Choroid plexus epithelial cell (primary cell): Measurements from ENCODE around the gene COPG2.
A peak's percentile ranks its signal among the peaks of the same experiment; 100 is the strongest.
"Not testable (repeated sequence)": the region's sequence is repeated elsewhere in the genome, so short reads cannot be mapped to it uniquely, and the experiment has no call there.

Experiments
- DNase-seq: peaks from one replicate; pipeline ENCODE4 v3.0.0-alpha.2; 2010; ENCODE audit warnings: low read depth
- H3K4me3 ChIP-seq: 2 replicates; pipeline ENCODE4 v1.5.1; 2011; ENCODE audit warnings: low read depth, mild to moderate bottlenecking, control low read depth, low read length, moderate library complexity
- CTCF ChIP-seq: conservative IDR thresholded peaks from 2 replicates; pipeline ENCODE4 v1.5.1; 2011; ENCODE audit warnings: low read depth, mild to moderate bottlenecking, control low read depth, inconsistent platforms, low read length, moderate library complexity

The COPG2 gene

GRCh38 chr7:130529417-130529816, 139.1 kb downstream of the COPG2 start:
- H3K4me3 ChIP-seq = no peak overlapping the region
- no peak for TF ChIP-seq CTCF
- DNase-seq = peak; percentile 43

DNA sequence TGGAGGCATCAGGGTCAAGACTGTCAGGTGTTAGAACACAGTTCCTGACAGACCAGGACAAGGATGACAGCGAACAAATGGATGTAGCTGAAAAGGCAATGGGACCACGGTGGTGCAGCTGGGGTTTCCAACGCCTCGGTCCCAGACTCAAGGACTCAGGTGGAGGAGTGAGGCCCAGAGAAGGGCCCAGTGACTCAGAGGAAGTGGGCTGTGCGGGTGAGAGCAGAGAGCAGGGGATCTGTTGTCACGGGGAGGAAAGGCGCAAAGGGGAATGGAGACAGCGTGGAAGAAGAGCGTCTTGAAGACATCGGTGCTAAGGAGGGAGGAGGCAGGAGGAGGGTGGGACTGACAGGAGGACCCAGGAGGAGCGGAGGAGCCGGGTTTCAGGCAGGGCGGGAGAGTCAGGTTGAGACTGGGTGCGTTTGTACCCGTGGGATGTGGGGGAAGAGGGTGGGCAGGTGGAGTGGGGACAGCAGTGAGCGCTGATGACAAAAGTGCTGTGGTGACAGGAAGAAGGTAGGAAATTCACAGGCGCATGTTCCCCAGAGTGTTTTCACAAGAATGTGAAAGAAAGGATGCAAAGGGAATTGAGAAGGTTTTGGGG, 140.7 kb downstream of the COPG2 start:
- not testable (repeated sequence) for H3K4me3 ChIP-seq, DNase-seq

GRCh38 chr7:130524628-130525027, 143.9 kb downstream of the COPG2 start:
- no peak overlapping the region for H3K4me3 ChIP-seq

DNA sequence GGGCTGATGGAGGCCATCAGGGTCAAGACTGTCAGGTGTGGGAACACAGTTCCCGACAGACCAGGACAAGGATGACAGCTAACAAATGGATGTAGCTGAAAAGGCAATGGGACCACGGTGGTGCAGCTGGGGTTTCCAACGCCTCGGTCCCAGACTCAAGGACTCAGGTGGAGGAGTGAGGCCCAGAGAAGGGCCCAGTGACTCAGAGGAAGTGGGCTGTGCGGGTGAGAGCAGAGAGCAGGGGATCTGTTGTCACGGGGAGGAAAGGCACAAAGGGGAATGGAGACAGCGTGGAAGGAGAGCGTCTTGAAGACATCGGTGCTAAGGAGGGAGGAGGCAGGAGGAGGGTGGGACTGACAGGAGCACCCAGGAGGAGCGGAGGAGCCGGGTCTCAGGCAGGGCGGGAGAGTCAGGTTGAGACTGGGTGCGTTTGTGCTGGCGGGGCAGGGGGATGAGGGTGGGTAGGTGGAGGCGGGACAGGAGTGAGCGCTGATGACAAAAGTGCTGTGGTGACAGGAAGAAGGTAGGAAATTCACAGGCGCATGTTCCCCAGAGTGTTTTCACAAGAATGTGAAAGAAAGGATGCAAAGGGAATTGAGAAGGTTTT, 144.9 kb downstream of the COPG2 start:
- not testable (repeated sequence) for H3K4me3 ChIP-seq, DNase-seq

More at GRCh38 chr7:130524628-130525027, 143.9 kb downstream of the COPG2 start:
- no peak for TF ChIP-seq CTCF
- no peak for DNase-seq

DNA sequence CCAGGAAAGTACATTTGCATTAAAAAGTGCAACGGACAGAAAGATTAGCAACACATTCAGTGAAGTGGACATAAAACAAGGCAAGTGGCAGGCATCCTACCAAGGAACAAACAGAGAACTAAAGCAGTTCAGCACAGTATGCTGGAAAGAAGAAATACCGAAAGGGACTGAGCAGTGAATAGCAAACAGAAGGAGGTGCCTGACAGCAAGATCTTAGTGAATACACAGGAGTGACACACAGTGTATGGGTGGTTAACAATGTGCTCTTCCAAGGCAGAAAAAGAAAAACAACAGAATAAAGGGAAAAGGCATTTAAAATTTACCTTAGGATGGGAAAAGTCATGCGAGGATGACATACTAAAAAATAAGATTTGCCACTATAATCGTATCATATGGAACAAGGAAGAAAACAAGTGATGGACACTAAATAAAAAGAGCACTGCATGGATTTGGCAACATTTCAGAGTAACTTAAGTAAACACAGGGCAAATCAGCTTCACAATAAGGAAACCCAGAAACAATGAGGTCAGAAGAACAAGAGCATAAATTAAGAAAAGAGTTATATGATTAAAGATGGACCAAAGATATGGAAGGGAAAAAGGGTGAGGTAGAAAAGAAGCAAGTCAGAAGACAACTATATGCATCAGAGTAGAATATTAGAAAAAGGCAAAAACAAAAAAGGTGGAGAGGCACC, 147.1 kb downstream of the COPG2 start:
- no peak for TF ChIP-seq CTCF
- DNase-seq = no peak
- no peak overlapping the region for H3K4me3 ChIP-seq

GRCh38 chr7:130515315-130516040, 153.1 kb downstream of the COPG2 start:
- DNase-seq = no peak
- H3K4me3 ChIP-seq = no peak overlapping the region

GRCh38 chr7:130513447-130513846, 155.1 kb downstream of the COPG2 start:
- H3K4me3 ChIP-seq = no peak overlapping the region
- TF ChIP-seq CTCF = no peak
- DNase-seq = no peak

More at GRCh38 chr7:130515315-130516040, 153.1 kb downstream of the COPG2 start:
- no peak for TF ChIP-seq CTCF

DNA sequence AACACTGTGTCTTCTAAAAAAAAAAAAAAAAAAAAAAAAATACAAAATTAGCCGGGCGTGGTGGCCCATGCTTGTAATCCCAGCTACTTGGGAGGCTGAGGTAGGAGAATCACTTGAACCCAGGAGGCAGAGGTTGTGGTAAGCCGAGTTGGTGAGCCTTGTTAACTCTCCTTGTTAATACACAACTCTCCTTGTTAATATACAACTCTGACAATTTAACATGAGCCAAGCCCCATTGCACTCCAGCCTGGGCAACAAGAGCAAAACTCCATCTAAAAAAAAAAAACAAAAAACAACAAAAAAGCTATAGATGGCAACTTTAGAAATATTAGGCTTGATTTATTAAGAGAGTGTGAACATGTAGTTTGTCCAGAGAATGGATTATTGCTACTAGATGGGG, 156.5 kb downstream of the COPG2 start:
- not testable (repeated sequence) for H3K4me3 ChIP-seq, DNase-seq
